NCI-H1694 (cell line): ENCODE results near the gene ZNF521.

Source experiments
- DNase-seq: peaks from one replicate; lab custom pipeline; 2025; lab: John Stamatoyannopoulos, UW

ZNF521 gene

DNA sequence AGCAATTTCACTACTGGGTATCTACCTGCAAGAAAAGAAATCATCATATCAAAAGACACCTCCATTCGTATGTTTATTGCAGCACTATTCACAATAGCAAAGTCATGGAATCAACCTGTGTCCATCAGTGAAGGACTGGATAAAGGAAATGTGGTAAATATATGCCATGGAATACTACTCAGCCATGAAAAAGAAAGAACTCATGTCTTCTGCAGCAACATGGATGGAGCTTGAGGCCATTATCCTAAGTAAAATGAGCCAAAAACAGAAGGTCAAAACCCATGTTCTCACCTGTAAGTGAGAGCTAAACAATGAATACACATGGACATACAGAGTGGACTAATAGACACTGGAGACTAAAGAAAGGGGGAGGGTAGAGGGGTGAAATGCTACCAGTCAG, 322.2 kb downstream of the ZNF521 start:
- DNase-seq = no peak

DNA sequence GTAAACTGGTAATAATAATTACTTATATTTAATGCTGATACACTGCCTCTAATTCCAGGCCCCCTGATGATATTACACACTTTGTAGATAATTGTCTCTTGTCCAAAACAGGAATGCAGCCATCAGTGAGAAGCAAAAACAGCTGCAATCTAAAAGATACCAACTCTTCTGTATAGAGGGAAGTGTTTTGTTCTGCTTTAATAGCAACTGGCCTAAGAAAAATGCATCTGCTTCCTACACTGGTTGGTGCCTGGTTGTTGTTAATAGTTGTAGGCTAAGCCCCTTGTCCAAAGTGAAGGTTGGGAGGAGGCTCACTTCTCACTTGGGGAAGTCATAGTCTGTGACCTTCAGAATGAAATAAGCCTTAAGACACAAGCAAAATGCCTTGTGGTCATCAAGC, 332.0 kb downstream of the ZNF521 start:
- DNase-seq = no peak

DNA sequence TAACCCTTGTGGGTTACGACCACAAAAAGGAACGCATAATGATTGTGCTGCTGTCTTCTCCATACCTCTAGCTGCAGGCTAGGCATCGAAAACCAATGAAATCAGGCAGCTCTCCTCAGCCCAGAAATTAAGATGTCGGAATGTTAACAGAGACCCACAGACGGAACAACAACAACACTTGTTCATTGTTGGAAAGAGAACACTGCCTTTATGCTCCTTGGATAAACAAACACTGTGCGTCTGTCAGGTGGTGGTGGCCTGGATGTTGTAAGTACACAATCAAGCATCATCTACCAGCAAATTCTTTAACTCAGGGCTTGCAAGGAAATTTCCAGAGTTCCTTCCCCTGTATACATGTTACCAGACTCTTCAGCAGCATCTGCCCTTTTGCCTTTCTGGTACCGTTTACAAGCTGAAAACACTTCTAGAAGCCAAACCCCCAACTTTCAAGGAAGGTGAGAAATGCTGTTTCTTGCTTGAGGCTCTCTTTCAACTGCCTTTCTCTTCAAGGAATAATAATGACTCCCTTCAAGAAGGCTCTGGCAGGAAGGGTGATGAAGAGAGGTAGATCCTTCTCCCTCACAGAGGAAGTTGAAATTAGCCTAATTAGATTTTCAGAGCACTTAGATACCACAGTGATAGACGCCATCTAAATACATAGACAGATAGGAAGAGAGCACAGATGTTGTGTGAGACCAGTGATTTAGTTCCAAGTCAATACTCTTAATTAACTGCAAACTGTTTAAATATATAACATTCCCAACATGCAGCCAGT, 332.7 kb downstream of the ZNF521 start:
- DNase-seq = no peak

DNA sequence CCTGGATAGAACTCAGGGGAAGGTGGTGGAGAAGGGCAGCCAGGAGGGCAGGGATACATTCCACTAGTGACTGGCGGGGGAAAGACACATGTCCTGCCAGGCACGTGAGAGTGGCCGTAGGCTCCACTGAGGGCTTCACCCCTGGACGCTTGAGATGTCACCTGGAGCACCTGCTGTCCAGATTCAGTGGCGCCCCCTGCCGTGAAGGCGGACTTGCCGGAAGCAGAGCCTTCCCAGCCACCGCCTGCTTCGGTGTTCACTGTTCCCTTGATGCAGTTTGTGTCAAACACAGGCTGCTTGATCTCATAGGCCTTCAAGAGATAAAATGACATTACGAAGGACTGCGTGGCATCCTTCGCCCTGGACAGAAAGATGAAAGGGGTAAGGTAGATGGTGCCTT, 335.3 kb downstream of the ZNF521 start:
- no peak for DNase-seq

DNA sequence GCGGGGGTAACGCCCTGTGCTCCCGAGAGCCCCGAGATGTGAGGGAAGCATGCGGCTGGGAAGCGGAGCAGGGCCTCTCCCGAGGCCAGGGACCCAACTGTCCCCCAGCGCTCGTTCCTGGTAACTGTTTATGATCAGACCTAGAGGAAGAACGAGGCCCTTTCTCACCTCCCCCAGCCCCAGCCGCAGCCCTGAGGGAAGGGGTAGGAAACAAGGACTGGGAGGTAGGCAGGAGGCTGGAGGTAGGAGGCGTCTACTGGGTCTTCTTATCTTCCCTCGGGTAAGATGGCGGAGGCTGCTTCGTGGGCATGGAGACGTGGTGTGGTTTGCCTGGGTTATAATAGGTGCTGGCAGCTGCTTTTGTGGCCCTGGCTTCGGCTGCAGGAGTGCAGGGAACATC, 335.8 kb downstream of the ZNF521 start:
- no peak for DNase-seq
